GM23248 (cell line): Measurements from ENCODE around the gene ADM. TPM values are rescaled to one million over a fixed set of nuclear protein-coding genes. Genes with fewer than 3 reads are reported as not detected.

ENCODE experiments used
- DNase-seq: peaks from one replicate; pipeline ENCODE4 v3.0.0-alpha.2; 2015
- H2AFZ ChIP-seq: fragments of 200-600 bp; sonication (generic); 2 replicates; pipeline ENCODE4 v1.6.1; 2016; ENCODE audit warnings: antibody characterized with exemption
- H3F3A ChIP-seq: fragments of 200-600 bp; sonication (generic); 2 replicates; pipeline ENCODE4 v1.6.1; 2016; ENCODE audit warnings: mild to moderate bottlenecking, antibody characterized with exemption, mixed run types; ENCODE audit not compliant: insufficient read depth
- H3K27ac ChIP-seq: fragments of 200-600 bp; sonication (generic); 2 replicates; pipeline ENCODE4 v1.5.1; 2016; ENCODE audit warnings: mild to moderate bottlenecking
- H3K27me3 ChIP-seq: fragments of 200-600 bp; sonication (generic); replicated peaks from 2 replicates; pipeline ENCODE4 v1.6.1; 2016; ENCODE audit warnings: mild to moderate bottlenecking; ENCODE audit not compliant: insufficient read depth
- H3K36me3 ChIP-seq: fragments of 200-600 bp; sonication (generic); 2 replicates; pipeline ENCODE4 v1.6.1; 2016; ENCODE audit warnings: low read depth, mild to moderate bottlenecking
- H3K4me1 ChIP-seq: fragments of 200-600 bp; sonication (generic); 2 replicates; pipeline ENCODE4 v1.6.1; 2016; ENCODE audit warnings: mild to moderate bottlenecking; ENCODE audit not compliant: insufficient read depth
- H3K4me2 ChIP-seq: fragments of 200-600 bp; sonication (generic); one replicate; pipeline ENCODE4 v1.6.1; 2016; ENCODE audit warnings: mild to moderate bottlenecking; ENCODE audit not compliant: unreplicated experiment
- H3K4me3 ChIP-seq: fragments of 200-600 bp; sonication (generic); 2 replicates; pipeline ENCODE4 v1.5.1; 2016; ENCODE audit warnings: mild to moderate bottlenecking
- H3K79me2 ChIP-seq: fragments of 200-600 bp; sonication (generic); 2 replicates; pipeline ENCODE4 v1.6.1; 2016; ENCODE audit warnings: mild to moderate bottlenecking; ENCODE audit not compliant: insufficient read depth
- H3K9ac ChIP-seq: fragments of 200-600 bp; sonication (generic); 2 replicates; pipeline ENCODE4 v1.6.1; 2016; ENCODE audit warnings: mild to moderate bottlenecking
- H3K9me2 ChIP-seq: fragments of 200-600 bp; sonication (generic); 2 replicates; pipeline ENCODE4 v1.6.1; 2016; ENCODE audit warnings: mixed run types, mild to moderate bottlenecking, moderate library complexity; ENCODE audit not compliant: insufficient read depth
- H3K9me3 ChIP-seq: fragments of 200-600 bp; sonication (generic); one replicate; pipeline ENCODE4 v1.6.1; 2017; ENCODE audit warnings: low read depth
- H4K20me1 ChIP-seq: fragments of 200-600 bp; sonication (generic); 2 replicates; pipeline ENCODE4 v1.6.0; 2016; ENCODE audit not compliant: insufficient read depth
- EZH2 ChIP-seq: fragments of 200-600 bp; sonication (generic); IDR thresholded peaks from 2 replicates; pipeline ENCODE4 v1.6.1; 2018; ENCODE audit warnings: antibody characterized with exemption, mild to moderate bottlenecking; ENCODE audit not compliant: insufficient read depth, poor library complexity, severe bottlenecking
- EZH2phosphoT487 ChIP-seq: fragments of 200-600 bp; sonication (generic); IDR thresholded peaks from 2 replicates; pipeline ENCODE4 v1.6.1; 2018; ENCODE audit warnings: antibody characterized with exemption, moderate library complexity, mild to moderate bottlenecking, low read depth; ENCODE audit not compliant: insufficient read depth
- WGBS, 2 experiments: methylation state at CpG; one replicate each; pipeline ENCODE4 v1.1.6; 2015 to 2017; ENCODE audit warnings: low lambda C conversion rate in 2 of 2, low coverage in 1 of 2; ENCODE audit errors: missing lambda C conversion rate in 2 of 2; 5-methylcytosine and 5-hydroxymethylcytosine counted together
- in situ Hi-C: fragments of 300-500 bp; cut with MboI; formaldehyde crosslinking; loops from 2 replicates; pipeline ENCODE4 v1.15.0; 2020
- polyA plus RNA-seq: library from polyadenylated mRNA; unstranded; fragments of >200 nt; fragmentation: Nextera tagmentation; extraction: Ambion mirVana; gene quantifications from 2 replicates; pipeline ENCODE4 v1.2.1, GENCODE V29; 2016
- small RNA-seq: library from RNA; depleted of rRNA; stranded (forward); fragments of <200 nt; gene quantifications from one replicate; pipeline ENCODE3, GENCODE V24; 2014; ENCODE audit warnings: low read depth, low replicate concordance
- total RNA-seq: library from RNA; depleted of rRNA; stranded (reverse); fragments of >200 nt; shearing (Covaris generic); gene quantifications from 2 replicates; pipeline ENCODE4 v1.2.3, GENCODE V29; 2014; rRNA removed

The ADM gene
- total and polyA plus RNA-seq, 2 experiments from 2014 or later, result 451 to 551 TPM

DNA sequence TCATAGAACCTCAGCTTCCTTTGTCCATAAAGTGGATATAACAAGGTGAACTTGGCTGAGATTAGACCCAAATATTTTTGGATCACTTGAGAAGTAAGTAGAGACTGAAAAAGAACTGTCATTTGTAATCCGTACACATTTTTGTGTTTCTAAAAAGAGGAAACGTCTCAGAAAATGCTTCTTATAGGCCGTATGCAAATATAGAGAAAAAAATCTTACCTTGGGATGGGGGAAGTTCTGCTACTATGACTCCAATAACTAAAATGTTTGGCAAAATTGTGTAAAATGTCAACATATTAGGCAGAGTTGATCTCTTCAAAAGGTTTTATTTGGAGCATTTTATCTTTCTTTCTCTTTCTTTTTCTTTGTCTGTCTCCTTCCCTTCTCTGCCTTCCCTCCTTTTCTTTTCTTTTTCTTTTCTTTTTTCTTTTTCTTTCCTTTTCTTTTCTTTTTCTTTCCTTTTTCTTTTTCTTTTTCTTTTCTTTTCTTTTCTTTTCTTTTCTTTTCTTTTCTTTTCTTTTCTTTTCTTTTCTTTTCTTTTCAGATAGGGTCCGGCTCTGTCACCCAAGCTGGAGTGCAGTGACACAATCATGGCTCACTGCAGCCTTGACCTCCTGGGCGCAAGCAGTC is 48.2 kb downstream of the ADM start:
- H3K9ac ChIP-seq, result no peak overlapping the region
- no peaks in the 10 kb centered on the region for H3K36me3 ChIP-seq
- no peak overlapping the region for H3K4me2 ChIP-seq
- H3K9me2 ChIP-seq, result no peaks in the 10 kb centered on the region
- 92 to 95% methylated on average over 5 of the region's 5 CpGs for WGBS, 2 experiments
- no peaks in the 10 kb centered on the region for H3K79me2 ChIP-seq
- TF ChIP-seq EZH2, result no peak
- no peak for TF ChIP-seq EZH2phosphoT487
- in situ Hi-C loops, result no loop called here
- no peak overlapping the region for H3K4me3 ChIP-seq
- H3K27ac ChIP-seq, result no peak overlapping the region
- H3K27me3 ChIP-seq, result no peaks in the 10 kb centered on the region
- H3F3A ChIP-seq, result peaks cover 49% of the 10 kb centered on the region
- no peak overlapping the region for H2AFZ ChIP-seq
- no peak for DNase-seq
- no peaks in the 10 kb centered on the region for H4K20me1 ChIP-seq
- H3K4me1 ChIP-seq, result peaks cover 45% of the 10 kb centered on the region
- H3K9me3 ChIP-seq, result no peaks in the 10 kb centered on the region

DNA sequence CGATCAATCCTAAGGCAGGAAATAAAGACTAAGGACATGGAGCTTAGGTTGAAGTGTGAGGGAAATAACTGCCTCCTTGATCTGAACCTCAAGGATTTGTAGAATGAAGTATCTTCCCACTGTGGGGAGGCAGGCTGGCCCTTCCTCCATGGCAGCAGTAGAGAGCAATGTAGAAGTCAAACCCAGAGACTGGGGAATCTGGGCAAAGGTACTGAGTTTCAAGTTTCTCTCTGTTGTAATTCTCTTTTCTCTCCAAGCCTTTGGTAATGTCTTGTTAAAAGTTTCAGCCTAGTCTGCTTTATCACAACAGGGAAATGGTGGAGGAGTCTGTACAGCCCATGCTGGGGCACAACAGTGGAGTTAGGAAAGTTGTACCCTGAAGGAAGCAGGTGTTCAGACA is 49.5 kb downstream of the ADM start:
- H3K79me2 ChIP-seq, result no peaks in the 10 kb centered on the region
- TF ChIP-seq EZH2 (no peak), EZH2phosphoT487 (no peak)
- no peaks in the 10 kb centered on the region for H4K20me1 ChIP-seq
- H3K4me3 ChIP-seq, result no peak overlapping the region
- no peaks in the 10 kb centered on the region for H3K9me2 ChIP-seq
- H2AFZ ChIP-seq, result no peak overlapping the region
- H3F3A ChIP-seq, result peaks cover 36% of the 10 kb centered on the region
- WGBS, 2 experiments, result 97 to 100% methylated on average over 1 of the region's 1 CpG
- no peaks in the 10 kb centered on the region for H3K36me3 ChIP-seq
- H3K9me3 ChIP-seq, result no peaks in the 10 kb centered on the region
- DNase-seq, result no peak
- H3K4me1 ChIP-seq, result peaks cover 33% of the 10 kb centered on the region
- in situ Hi-C loops, result no loop called here
- no peak overlapping the region for H3K9ac ChIP-seq
- no peaks in the 10 kb centered on the region for H3K27me3 ChIP-seq
- no peak overlapping the region for H3K4me2 ChIP-seq
- no peak overlapping the region for H3K27ac ChIP-seq

- Histone ChIP-seq H3K9me3 (no peaks in the 10 kb centered on the region), H3K9me2 (no peaks in the 10 kb centered on the region), H3K27ac (peak overlapping the region; percentile 14; the same call in 1 of the 2 replicates), H3K27me3 (no peaks in the 10 kb centered on the region), H3K9ac (no peak overlapping the region), H2AFZ (no peak overlapping the region), H4K20me1 (no peaks in the 10 kb centered on the region), H3K4me1 (peaks cover 25% of the 10 kb centered on the region), H3K79me2 (no peaks in the 10 kb centered on the region), H3F3A (peaks cover 29% of the 10 kb centered on the region), H3K4me2 (no peak overlapping the region), H3K36me3 (no peaks in the 10 kb centered on the region), H3K4me3 (no peak overlapping the region)
- TF ChIP-seq EZH2, result no peak
- no peak for TF ChIP-seq EZH2phosphoT487
- DNase-seq, result peak; percentile 61
- in situ Hi-C loops, result no loop called here
- 0 to 4% methylated on average over 2 of the region's 2 CpGs for WGBS, 2 experiments
Observed at GRCh38 chr11:10355257-10355661, 50.4 kb downstream of the ADM start.

DNA sequence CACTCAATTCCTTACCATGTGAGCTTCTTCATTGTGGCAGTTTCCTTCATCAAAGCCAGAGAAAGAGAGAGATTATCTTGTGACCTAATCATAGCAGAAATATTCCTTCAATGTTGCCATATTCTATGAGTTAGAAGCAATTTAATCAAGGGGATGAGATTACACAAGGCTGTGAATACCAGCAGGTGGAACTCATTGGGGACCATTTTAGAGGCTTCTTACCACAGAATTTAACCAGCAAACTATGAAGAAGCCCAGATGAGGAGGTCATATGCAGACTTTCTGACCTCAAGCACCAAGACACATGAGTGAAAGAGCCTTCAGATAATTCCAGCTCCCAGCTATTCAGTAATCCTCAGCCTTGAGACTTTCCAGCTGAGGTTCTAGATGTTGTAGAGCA is 51.3 kb downstream of the ADM start:
- Histone ChIP-seq H3K4me3 (no peak overlapping the region), H3K9me3 (no peaks in the 10 kb centered on the region), H3K27ac (no peak overlapping the region), H3K9me2 (no peaks in the 10 kb centered on the region), H3K4me1 (peaks cover 16% of the 10 kb centered on the region), H2AFZ (no peak overlapping the region), H3K9ac (no peak overlapping the region), H3K36me3 (no peaks in the 10 kb centered on the region), H3K79me2 (no peaks in the 10 kb centered on the region), H3K27me3 (no peaks in the 10 kb centered on the region), H3K4me2 (no peak overlapping the region), H3F3A (peaks cover 20% of the 10 kb centered on the region), H4K20me1 (no peaks in the 10 kb centered on the region)
- TF ChIP-seq EZH2 (no peak), EZH2phosphoT487 (no peak)
- no peak for DNase-seq
- in situ Hi-C loops, result no loop called here

Small RNA genes lying within 50 kb of the gene (small RNA-seq; reads per million reads assigned to genes)
- not detected for gene AC080023.2

Other genes with a start within 250 kb of the ADM start
- 32.7 and 42.7 TPM in 2 replicates for gene SBF2, start 10.9 kb upstream of the ADM start, total RNA-seq
- 18.8 and 21.9 TPM in 2 replicates for gene SBF2, start 10.9 kb upstream of the ADM start, polyA plus RNA-seq
- gene AMPD3, start 150.2 kb downstream of the ADM start, total RNA-seq, result 4.9 and 6.4 TPM in 2 replicates
- 3.3 and 3.6 TPM in 2 replicates for gene AMPD3, start 150.2 kb downstream of the ADM start, polyA plus RNA-seq
- 35.5 and 35.9 TPM in 2 replicates for gene RNF141, start 236.1 kb downstream of the ADM start, total RNA-seq
- 46.9 and 48.6 TPM in 2 replicates for gene RNF141, start 236.1 kb downstream of the ADM start, polyA plus RNA-seq